HG02981 (cell line): Measurements from ENCODE around the gene TAAR5.
"Not testable (repeated sequence)": the region's sequence is repeated elsewhere in the genome, so short reads cannot be mapped to it uniquely, and the experiment has no call there.

ENCODE experiments used
- ATAC-seq: cut with Tn5 transposase; IDR thresholded peaks from one replicate; pipeline ENCODE4 v1.9.1; 2021; ENCODE audit warnings: mild to moderate bottlenecking, moderate library complexity; ENCODE audit not compliant: unreplicated experiment

The TAAR5 gene

GRCh38 chr6:132571774-132572173 is 17.8 kb downstream of the TAAR5 start:
- no peak for ATAC-seq

DNA sequence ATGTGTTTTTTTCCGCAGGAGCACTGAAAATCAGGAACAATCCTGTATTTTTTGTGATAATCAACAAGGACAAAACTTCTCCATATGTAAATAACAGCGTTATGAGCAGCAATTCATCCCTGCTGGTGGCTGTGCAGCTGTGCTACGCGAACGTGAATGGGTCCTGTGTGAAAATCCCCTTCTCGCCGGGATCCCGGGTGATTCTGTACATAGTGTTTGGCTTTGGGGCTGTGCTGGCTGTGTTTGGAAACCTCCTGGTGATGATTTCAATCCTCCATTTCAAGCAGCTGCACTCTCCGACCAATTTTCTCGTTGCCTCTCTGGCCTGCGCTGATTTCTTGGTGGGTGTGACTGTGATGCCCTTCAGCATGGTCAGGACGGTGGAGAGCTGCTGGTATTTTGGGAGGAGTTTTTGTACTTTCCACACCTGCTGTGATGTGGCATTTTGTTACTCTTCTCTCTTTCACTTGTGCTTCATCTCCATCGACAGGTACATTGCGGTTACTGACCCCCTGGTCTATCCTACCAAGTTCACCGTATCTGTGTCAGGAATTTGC is 19.2 kb downstream of the TAAR5 start, which contains the start of gene TAAR6:
Gene TAAR6, plus strand, starts transcription at position 102 of the 557 bp plus-strand sequence. Its CDS starts 0 bp downstream, at position 102.
- no peak for ATAC-seq

DNA sequence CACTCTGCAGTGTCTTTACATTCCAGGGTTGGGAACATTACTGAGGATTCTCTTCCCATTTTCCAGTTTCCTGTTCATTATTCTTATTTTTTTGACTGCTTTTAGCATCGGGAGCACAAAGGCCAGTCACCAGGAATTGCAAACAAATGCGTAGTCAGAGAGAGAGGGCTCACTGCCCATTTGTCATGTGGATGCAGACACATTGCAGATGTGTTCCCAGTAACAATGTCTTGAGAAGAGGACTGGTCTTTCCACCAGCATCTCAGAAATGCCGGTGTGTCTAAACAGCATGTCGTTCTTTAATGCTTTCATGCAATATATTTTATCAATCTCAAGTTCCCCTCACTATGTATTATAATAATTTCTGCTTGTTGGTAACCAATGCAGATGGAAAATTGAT is 20.4 kb downstream of the TAAR5 start:
- ATAC-seq = no peak

DNA sequence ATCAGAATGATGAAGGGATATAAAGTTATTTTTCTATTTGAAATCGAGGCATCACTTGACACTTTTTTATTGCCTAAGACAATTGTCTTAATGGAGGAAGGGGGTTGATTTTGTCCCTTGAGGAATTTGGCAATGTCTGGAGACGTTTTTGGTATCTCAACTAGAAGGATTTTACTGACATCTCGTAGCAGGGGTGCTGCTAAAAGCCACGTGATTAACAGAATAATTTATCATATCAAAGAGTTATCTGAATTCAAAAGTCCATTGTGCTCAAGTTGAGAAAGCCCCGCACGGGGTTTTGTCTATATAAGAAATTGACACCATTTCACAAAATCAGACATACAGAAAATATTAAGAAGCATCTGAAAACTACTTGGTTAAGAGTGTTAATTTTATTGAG is 20.9 kb downstream of the TAAR5 start:
- ATAC-seq = no peak

DNA sequence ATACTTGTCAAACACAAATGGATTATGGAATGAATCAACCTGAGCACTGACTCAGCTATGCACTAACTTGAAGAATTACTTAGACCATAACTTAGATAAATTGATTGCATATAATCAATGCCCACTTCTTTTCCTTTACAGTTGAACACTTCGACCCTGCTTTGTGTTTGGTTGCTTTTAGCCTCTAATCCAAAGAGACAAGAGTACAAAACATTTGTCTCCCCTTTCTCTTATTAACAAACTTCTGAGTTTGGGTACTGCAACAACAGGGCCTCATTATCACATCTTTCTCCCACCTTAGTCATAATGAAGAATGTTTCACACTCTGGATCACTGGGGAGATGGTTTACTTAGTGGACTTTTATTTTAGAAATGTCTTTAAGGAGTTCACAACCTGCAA is 22.0 kb downstream of the TAAR5 start:
- ATAC-seq = no peak

- ATAC-seq = no peak
These were observed 23.1 kb downstream of the TAAR5 start for GRCh38 chr6:132566404-132566803.

- not testable (repeated sequence) for ATAC-seq
These were observed 29.5 kb downstream of the TAAR5 start for GRCh38 chr6:132560087-132560486.

GRCh38 chr6:132552372-132552771 is 37.2 kb downstream of the TAAR5 start, which contains the start of gene TAAR8:
TAAR8 (plus strand) TSS chr6:132552672; CDS start chr6:132552693, 21 bp downstream.
- no peak for ATAC-seq

DNA sequence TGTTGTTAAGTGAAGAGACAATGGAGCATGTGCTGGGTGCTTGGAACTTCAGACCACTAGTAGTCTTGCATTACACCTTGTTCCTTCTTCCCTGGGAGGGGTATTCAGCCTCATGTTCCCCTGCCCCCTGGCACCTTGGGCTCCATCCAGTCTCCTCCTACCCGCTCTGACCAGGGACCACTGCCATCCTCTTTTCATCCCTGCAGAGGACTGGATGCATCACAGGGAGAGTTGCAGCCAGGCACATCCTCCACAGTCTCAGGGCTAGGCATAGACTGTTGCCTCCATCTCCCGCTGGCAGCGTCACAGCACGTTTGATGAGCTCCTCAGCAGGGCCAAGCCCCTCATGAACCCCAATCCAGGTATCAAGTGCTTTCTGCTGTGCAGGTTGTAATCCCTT is 38.3 kb downstream of the TAAR5 start:
- no peak for ATAC-seq

DNA sequence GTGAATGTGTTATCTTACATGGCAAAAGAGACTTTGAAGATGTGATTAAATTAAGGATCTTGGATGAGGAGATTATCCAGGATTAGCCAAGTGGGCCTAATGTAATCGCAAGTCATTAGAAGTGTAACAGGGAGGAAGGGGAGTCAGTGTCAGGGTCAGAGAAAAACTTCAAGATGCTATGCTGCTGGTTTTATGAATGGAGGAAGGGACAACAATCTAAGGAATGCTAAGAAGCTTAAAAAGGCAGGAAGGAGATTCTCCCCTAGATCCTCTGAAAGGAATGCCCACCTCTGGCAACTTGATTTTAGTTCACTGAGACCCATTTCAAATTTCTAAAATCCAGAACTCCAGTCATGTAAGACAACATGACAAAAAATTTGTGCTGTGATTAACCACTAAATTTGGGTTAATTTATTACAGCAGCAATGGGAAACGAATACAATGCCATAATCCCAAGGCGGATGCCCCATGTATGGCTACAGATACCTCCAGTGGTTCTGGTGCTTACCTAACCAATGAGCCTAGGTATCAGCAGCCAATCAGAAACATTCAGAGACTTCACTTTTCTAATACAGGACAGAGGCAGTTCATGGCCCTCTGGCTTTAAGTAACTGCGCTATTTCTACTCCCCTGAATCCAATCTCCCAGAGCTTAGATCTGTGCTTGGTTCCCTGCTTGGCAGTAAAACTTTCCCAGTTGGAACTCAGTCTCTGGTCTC is 40.6 kb downstream of the TAAR5 start:
- no peak for ATAC-seq

GRCh38 chr6:132544826-132545225 is 44.7 kb downstream of the TAAR5 start:
- no peak for ATAC-seq
